Lower leg skin (tissue), 4 donors: ENCODE results near the gene ETNK2. TPM values are rescaled to one million over a fixed set of nuclear protein-coding genes. Genes with fewer than 3 reads are reported as not detected.

Source experiments
- DNase-seq, 2 donors: peaks; one replicate each; pipeline ENCODE4 v3.0.0-alpha.2; 2019; ENCODE audit warnings: low spot score in 2 of 2
- H3K4me3 ChIP-seq: fragments of 200-600 bp; sonication (generic); 2 replicates; pipeline ENCODE4 v1.5.1; 2017; ENCODE audit warnings: mild to moderate bottlenecking, low read depth; ENCODE audit not compliant: poor library complexity, severe bottlenecking
- CTCF ChIP-seq, 3 donors: fragments of 450-650 bp; IDR thresholded peaks; one replicate each; pipeline ENCODE4 v1.5.1; 2016; ENCODE audit warnings: antibody characterized with exemption in 3 of 3, mild to moderate bottlenecking in 3 of 3, moderate library complexity in 2 of 3
- POLR2A ChIP-seq, 2 donors: fragments of 450-650 bp; IDR thresholded peaks; one replicate each; pipeline ENCODE4 v1.6.1; 2016 to 2017; ENCODE audit warnings: antibody characterized with exemption in 2 of 2, mild to moderate bottlenecking in 1 of 2, moderate library complexity in 1 of 2
- WGBS, 2 donors: methylation state at CpG; one replicate each; pipeline ENCODE4 v1.1.5; 2018; 5-methylcytosine and 5-hydroxymethylcytosine counted together
- intact Hi-C: fragments of 100-400 bp; cut with DNase I; formaldehyde crosslinking; loops from one replicate; pipeline ENCODE4 v1.15.0; 2023; ENCODE audit warnings: low total_unique reads
- total RNA-seq, 4 donors: library from RNA; depleted of rRNA; stranded (reverse); fragments of >200 nt; gene quantifications; one replicate each; pipeline ENCODE4 v1.1.0, GENCODE V29; 2016

The ETNK2 gene
- total RNA-seq, result 10 to 100 TPM; 21.5 to 53.8 (median 42.6) TPM

DNA sequence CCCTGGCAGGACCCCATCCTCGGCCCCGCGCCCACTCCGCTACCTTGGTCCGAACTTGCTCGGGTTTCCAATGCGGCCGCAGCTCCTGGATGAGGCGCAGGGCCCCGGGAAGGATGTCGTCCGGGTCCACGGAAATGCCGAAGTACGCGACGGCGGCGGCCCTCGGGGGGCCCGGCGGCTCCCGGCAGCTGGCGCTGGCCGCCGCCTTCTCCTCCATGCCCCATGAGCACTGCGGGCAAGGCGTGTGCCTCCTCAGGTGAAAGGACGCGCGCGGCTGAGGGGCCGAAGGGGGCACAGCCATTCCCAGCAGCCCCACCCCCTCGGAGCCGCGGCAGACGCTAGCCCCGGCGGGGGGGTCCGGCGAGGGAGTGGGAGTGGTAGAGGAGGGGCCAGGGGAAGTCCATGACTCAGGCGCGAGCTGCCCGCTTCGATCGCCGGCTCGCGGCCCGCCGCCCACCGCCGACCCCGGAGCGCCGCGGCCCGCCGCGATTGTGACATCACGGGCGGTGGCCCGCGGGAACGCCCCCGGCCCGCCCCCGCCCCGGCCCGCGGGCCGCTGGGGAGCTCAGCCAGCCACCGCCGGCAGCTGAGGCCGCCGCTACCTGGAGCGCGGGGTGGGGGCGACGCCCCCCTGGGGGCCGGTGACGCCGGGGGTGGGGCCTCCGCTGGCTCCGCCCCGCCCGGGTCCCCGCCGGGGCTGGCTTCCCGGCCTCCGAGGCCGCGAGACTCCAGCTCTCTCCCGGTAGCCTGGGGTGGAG is at the start of gene ETNK2:
Gene ETNK2 (minus strand): TSS at position 493 of the 758 bp plus-strand sequence. CDS start 192 bp downstream, at position 301.
- WGBS, 2 donors, result 0% methylated on average over 3 to 23 of the region's 94 CpGs
- H3K4me3 ChIP-seq, result peak within 1 kb of the TSS; percentile 62
- TF ChIP-seq POLR2A (IDR thresholded peaks at IDR 0.05), result no peak
- TF ChIP-seq CTCF (IDR thresholded peaks at IDR 0.05), result no peak
- intact Hi-C loops, result no loop called here
- DNase-seq, result peak in 1 of 2 donors; percentile 92

DNA sequence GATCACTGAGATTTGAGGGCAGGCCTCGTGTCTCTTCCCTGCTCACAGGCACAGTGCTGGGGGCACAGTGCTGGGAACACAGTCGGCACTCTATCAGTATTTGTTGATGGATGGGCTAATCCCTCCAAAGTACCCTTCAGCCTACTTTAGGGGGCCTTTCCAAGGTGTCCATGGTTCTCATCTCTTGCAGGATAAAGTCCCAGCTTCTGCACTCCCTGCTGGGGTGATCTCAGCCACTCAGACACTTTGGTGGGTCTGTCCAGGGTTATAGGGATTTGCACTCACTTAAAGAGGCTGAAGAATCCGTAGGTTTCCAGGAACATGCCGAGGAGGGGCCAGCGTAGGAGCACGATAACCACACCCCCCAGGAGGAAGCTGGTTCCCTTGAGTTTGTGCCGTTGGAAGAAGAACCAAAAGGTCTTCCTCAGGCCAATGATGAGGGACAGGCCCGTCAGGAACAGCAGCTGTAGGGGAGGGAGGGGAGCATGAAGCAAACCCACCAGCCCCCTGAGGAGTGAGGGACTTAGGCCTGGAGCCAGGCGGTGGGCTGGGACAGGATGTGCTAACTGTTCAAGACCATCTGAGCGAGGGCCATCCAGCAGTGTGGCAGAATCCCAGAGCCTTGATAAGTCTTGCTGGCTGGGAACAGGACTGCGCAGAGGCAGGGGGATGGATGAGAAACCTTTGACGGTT is 49.6 kb upstream of the ETNK2 start:
- no peak overlapping the region for H3K4me3 ChIP-seq
- WGBS, 2 donors, result 88 to 90% methylated on average over 12 of the region's 12 CpGs
- TF ChIP-seq CTCF (IDR thresholded peaks at IDR 0.05) (no peak), POLR2A (IDR thresholded peaks at IDR 0.05) (no peak)
- intact Hi-C loops, result no loop called here
- DNase-seq, result peak in 1 of 2 donors; percentile 67

DNA sequence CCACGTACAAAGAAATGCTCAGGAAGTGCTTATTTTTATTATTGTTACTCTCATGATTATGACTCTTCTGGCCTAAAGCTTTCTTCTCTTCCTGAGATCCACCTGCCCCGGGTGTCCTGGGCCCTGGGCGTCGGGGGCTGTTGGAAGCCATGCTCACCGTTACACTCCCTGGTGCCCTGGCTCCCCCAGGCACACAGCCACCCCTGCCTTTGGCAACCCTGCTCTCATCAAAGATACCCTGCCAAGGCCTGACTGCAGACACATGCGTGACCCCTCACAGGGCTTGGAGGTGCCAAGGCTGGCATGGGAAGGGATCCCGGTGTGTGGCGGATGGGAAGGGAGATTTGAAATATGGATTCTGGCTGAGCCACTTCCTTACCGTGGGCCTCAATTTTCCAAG is 47.7 kb upstream of the ETNK2 start:
- DNase-seq, result no peak
- TF ChIP-seq POLR2A (IDR thresholded peaks at IDR 0.05) (no peak), CTCF (IDR thresholded peaks at IDR 0.05) (no peak)
- WGBS, 2 donors, result 81 to 86% methylated on average over 9 of the region's 9 CpGs
- intact Hi-C loops, result no loop called here
- H3K4me3 ChIP-seq, result no peak overlapping the region

- WGBS, 2 donors, result 54 to 58% methylated on average over 17 of the region's 18 CpGs
- no peak overlapping the region for H3K4me3 ChIP-seq
- DNase-seq, result no peak
- intact Hi-C loops, result no loop called here
- TF ChIP-seq CTCF (IDR thresholded peaks at IDR 0.05) (no peak), POLR2A (IDR thresholded peaks at IDR 0.05) (no peak)
Observed at GRCh38 chr1:204198348-204199340, 46.8 kb upstream of the ETNK2 start.

- H3K4me3 ChIP-seq, result no peak overlapping the region
- TF ChIP-seq CTCF (IDR thresholded peaks at IDR 0.05), result no peak
- no peak for TF ChIP-seq POLR2A (IDR thresholded peaks at IDR 0.05)
- intact Hi-C loops, result no loop called here
- WGBS, 2 donors, result 83 to 85% methylated on average over 5 of the region's 5 CpGs
- DNase-seq, result no peak
Observed at GRCh38 chr1:204197068-204197467, 45.2 kb upstream of the ETNK2 start.
